GM20000 (cell line): ENCODE data around the gene IFNL2.
"Not testable (repeated sequence)": the region's sequence is repeated elsewhere in the genome, so short reads cannot be mapped to it uniquely, and the experiment has no call there.

Experiments
- DNase-seq: peaks from one replicate; pipeline ENCODE4 v3.0.0; 2012; ENCODE audit warnings: low spot score
- CTCF ChIP-seq: IDR thresholded peaks from 2 replicates; pipeline ENCODE4 v1.5.1; 2012; ENCODE audit warnings: mild to moderate bottlenecking, control low read depth; ENCODE audit errors: extremely low read depth, missing control alignments

IFNL2 gene

GRCh38 chr19:39308531-39309304 is 40.5 kb downstream of the IFNL2 start:
- no peak for TF ChIP-seq CTCF
- peak; percentile 8 for DNase-seq

- not testable (repeated sequence) for DNase-seq
Observed at GRCh38 chr19:39309305-39309670, 41.1 kb downstream of the IFNL2 start.

- peak; percentile 16 for DNase-seq
- no peak for TF ChIP-seq CTCF
Observed at GRCh38 chr19:39310558-39311311, 42.5 kb downstream of the IFNL2 start.

GRCh38 chr19:39314016-39314728 is 46.0 kb downstream of the IFNL2 start:
- no peak for TF ChIP-seq CTCF
- peak; percentile 26 for DNase-seq

GRCh38 chr19:39315933-39316332 is 47.7 kb downstream of the IFNL2 start:
- TF ChIP-seq CTCF: no peak

GRCh38 chr19:39316627-39317321 is 48.6 kb downstream of the IFNL2 start:
- no peak for TF ChIP-seq CTCF
- no peak for DNase-seq

More at GRCh38 chr19:39315933-39316332, 47.7 kb downstream of the IFNL2 start:
- no peak for DNase-seq

GRCh38 chr19:39317476-39317875 is 49.3 kb downstream of the IFNL2 start:
- TF ChIP-seq CTCF: no peak
- no peak for DNase-seq
